Upper lobe of right lung (tissue), 1 donor: ENCODE data around the gene SPACDR. TPM values are rescaled to one million over a fixed set of nuclear protein-coding genes. Genes with fewer than 3 reads are reported as not detected.

Experiments used
- ATAC-seq: fragments of 200-7000 bp; cut with Tn5 transposase; one replicate; pipeline ENCODE4 v1.9.1; 2020; ENCODE audit warnings: mild to moderate bottlenecking, moderate library complexity
- DNase-seq: peaks from one replicate; pipeline ENCODE4 v3.0.0-alpha.2; 2020
- H3K27ac ChIP-seq: fragments of 200-600 bp; one replicate; pipeline ENCODE4 v1.8.0; 2022
- H3K27me3 ChIP-seq: fragments of 200-600 bp; one replicate; pipeline ENCODE4 v1.8.0; 2022; ENCODE audit warnings: mild to moderate bottlenecking
- H3K36me3 ChIP-seq: fragments of 200-600 bp; one replicate; pipeline ENCODE4 v1.8.0; 2022
- H3K4me1 ChIP-seq: fragments of 200-600 bp; one replicate; pipeline ENCODE4 v1.8.0; 2022
- H3K4me3 ChIP-seq: fragments of 200-600 bp; one replicate; pipeline ENCODE4 v1.8.0; 2022; ENCODE audit warnings: mild to moderate bottlenecking
- H3K9me3 ChIP-seq: fragments of 200-600 bp; one replicate; pipeline ENCODE4 v1.8.0; 2022
- CTCF ChIP-seq: fragments of 200-600 bp; IDR thresholded peaks from one replicate; pipeline ENCODE4 v1.8.0; 2022; ENCODE audit warnings: antibody characterized with exemption
- intact Hi-C: fragments of 100-400 bp; cut with DNase I; formaldehyde crosslinking; loops from one replicate; pipeline ENCODE4 v1.11.0; 2022
- total RNA-seq: library from RNA; stranded (reverse); fragmentation: NEBNext Ultra II Directional; extraction: Animal tissue kit (Norgen Biotek cat#: 25700); gene quantifications from one replicate; pipeline ENCODE4 v1.2.1, GENCODE V29; 2021
- donor health status: DM: no; HTN: yes; CAD: no; lungs with severe emphysema.

Gene SPACDR
- total RNA-seq, 1 donor from 2014 or later = 1.8 TPM

GRCh38 chr7:100483090-100483721 is 19.1 kb upstream of the SPACDR start:
- ATAC-seq (peak; percentile 83), DNase-seq (peak; percentile 88)

GRCh38 chr7:100482728-100483089 is 18.6 kb upstream of the SPACDR start:
- no peak for ATAC-seq
- intact Hi-C loops = no loop called here
- Histone ChIP-seq H3K4me3 (peak overlapping the region; percentile 50), H3K27me3 (no peaks in the 10 kb centered on the region), H3K9me3 (no peaks in the 10 kb centered on the region), H3K36me3 (no peaks in the 10 kb centered on the region), H3K27ac (no peak overlapping the region), H3K4me1 (peaks cover 13% of the 10 kb centered on the region)
- DNase-seq = no peak
- no peak for TF ChIP-seq CTCF

More at GRCh38 chr7:100483090-100483721, 19.1 kb upstream of the SPACDR start:
- TF ChIP-seq CTCF = peak; percentile 84
- Histone ChIP-seq H3K27me3 (no peaks in the 10 kb centered on the region), H3K9me3 (no peaks in the 10 kb centered on the region), H3K4me1 (peaks cover 13% of the 10 kb centered on the region), H3K27ac (no peak overlapping the region), H3K4me3 (peak overlapping the region; percentile 50), H3K36me3 (no peaks in the 10 kb centered on the region)
- intact Hi-C loops = no loop called here

GRCh38 chr7:100481466-100481865 is 17.4 kb upstream of the SPACDR start:
- Histone ChIP-seq H3K4me3 (no peak overlapping the region), H3K27ac (no peak overlapping the region), H3K4me1 (peaks cover 22% of the 10 kb centered on the region), H3K36me3 (peaks cover 6% of the 10 kb centered on the region), H3K9me3 (no peaks in the 10 kb centered on the region), H3K27me3 (no peaks in the 10 kb centered on the region)
- intact Hi-C loops = no loop called here
- ATAC-seq (no peak), DNase-seq (no peak)
- TF ChIP-seq CTCF = no peak

- intact Hi-C loops = loop anchor here (10.0 kb wide), 1 partner anchor 206 kb away; no protein-coding TSS in a partner anchor
- Histone ChIP-seq H3K27ac (peak within 1 kb of the TSS; percentile 90), H3K9me3 (no peaks in the 10 kb centered on the region)
These were observed 15.0 kb upstream of the SPACDR start, which contains the start of gene TSC22D4 for GRCh38 chr7:100478958-100479660. TSS of gene TSC22D4 (minus strand) at chr7:100479214. CDS start at chr7:100478038, 1,176 bp downstream.

GRCh38 chr7:100477871-100478267 is 13.8 kb upstream of the SPACDR start:
- H3K4me1 ChIP-seq = peaks cover 44% of the 10 kb centered on the region
- ATAC-seq = no peak

More at GRCh38 chr7:100478958-100479660, 15.0 kb upstream of the SPACDR start, which contains the start of gene TSC22D4:
- TF ChIP-seq CTCF = no peak
- Histone ChIP-seq H3K27me3 (no peaks in the 10 kb centered on the region), H3K4me1 (peaks cover 33% of the 10 kb centered on the region), H3K4me3 (peak within 1 kb of the TSS; percentile 88), H3K36me3 (peaks cover 16% of the 10 kb centered on the region)
- ATAC-seq (peak; percentile 92), DNase-seq (peak; percentile 96)

More at GRCh38 chr7:100477871-100478267, 13.8 kb upstream of the SPACDR start:
- intact Hi-C loops = loop anchor here (10.0 kb wide), 1 partner anchor 207 kb away; no protein-coding TSS in a partner anchor
- no peak for DNase-seq
- no peak for TF ChIP-seq CTCF
- H3K27me3 ChIP-seq = no peaks in the 10 kb centered on the region
- no peaks in the 10 kb centered on the region for H3K9me3 ChIP-seq
- H3K36me3 ChIP-seq = peaks cover 28% of the 10 kb centered on the region
- peak overlapping the region; percentile 88 for H3K4me3 ChIP-seq
- peak overlapping the region; percentile 60 for H3K27ac ChIP-seq
